Pancreas (tissue), 10 donors: ENCODE results near the gene ZNF83. TPM values are rescaled to one million over a fixed set of nuclear protein-coding genes. Genes with fewer than 3 reads are reported as not detected.
"Not testable (repeated sequence)": the region's sequence is repeated elsewhere in the genome, so short reads cannot be mapped to it uniquely, and the experiment has no call there.

ENCODE experiments used
- ATAC-seq, 4 donors: fragments of 200-7000 bp; cut with Tn5 transposase; one replicate each; pipeline versions ENCODE4 v1.8.0 to v1.9.1; 2020; ENCODE audit warnings: mild to moderate bottlenecking in 4 of 4, moderate library complexity in 4 of 4
- DNase-seq, 6 donors: peaks; one replicate each; pipeline ENCODE4 v3.0.0-alpha.2; 2020
- FAIRE-seq: peaks from 2 replicates; lab custom pipeline; 2012; peaks lifted over from hg19 to GRCh38; lab: Jason Lieb, UNC
- H3K27ac ChIP-seq, 4 donors: fragments of 200-600 bp; sonication (generic); 1 replicate in 3 of 4; 2 replicates in 1 of 4; pipeline versions ENCODE4 v1.5.0 to v1.8.0; 2020
- H3K27me3 ChIP-seq, 4 donors: fragments of 200-600 bp; one replicate each; pipeline ENCODE4 v1.8.0; 2021
- H3K36me3 ChIP-seq, 3 donors: fragments of 200-600 bp; sonication (generic) in 1 of 3; one replicate each; pipeline versions ENCODE4 v1.5.0 to v1.8.0; 2020 to 2021
- H3K4me1 ChIP-seq, 3 donors: fragments of 200-600 bp; one replicate each; pipeline ENCODE4 v1.8.0; 2021
- H3K4me3 ChIP-seq, 4 donors: fragments of 200-600 bp; sonication (generic) in 2 of 4; one replicate each; pipeline versions ENCODE4 v1.5.0 to v1.8.0; 2020 to 2021
- H3K9me3 ChIP-seq, 4 donors: fragments of 200-600 bp; one replicate each; pipeline ENCODE4 v1.8.0; 2021
- WGBS, 2 donors: extraction: QIAGEN DNeasy Blood & Tissue Kit; methylation state at CpG; one replicate each; pipeline ENCODE4 v1.1.7; 2013; 5-methylcytosine and 5-hydroxymethylcytosine counted together
- intact Hi-C, 3 donors: fragments of 100-400 bp; cut with DNase I; formaldehyde crosslinking; loops; one replicate each; pipeline versions ENCODE4 v1.11.1 to v1.14.2; 2022
- polyA plus RNA-seq, 2 donors: library from polyadenylated mRNA; stranded (reverse); fragments of 200-250 nt; gene quantifications; one replicate each; pipeline ENCODE4 v1.2.3, GENCODE V29; 2013
- total RNA-seq, 6 donors: library from RNA; stranded (reverse); fragmentation: NEBNext Ultra II Directional in 4 of 6; extraction: Animal tissue kit (Norgen Biotek cat#: 25700) in 4 of 6; gene quantifications; one replicate each; pipeline versions ENCODE4 v1.2.1 to v1.2.4, GENCODE V29; 2021 to 2023
- TF ChIP-seq, protein P1 (sequence below), 4 donors: fragments of 200-600 bp; sonication (generic) in 3 of 4; IDR thresholded peaks; one replicate each; pipeline versions ENCODE4 v1.5.0 to v1.8.0; 2021; ENCODE audit warnings: antibody characterized with exemption in 4 of 4
- donor health status: healthy with polysubstance abuse.
- donor health status: DM: no; HTN: no; CAD: no; lungs with moderate emphysema.
- donor health status: DM: no; HTN: no; CAD: no.
- donor health status: control.
- donor health status: control.
- donor health status: Bipolar disorder and iron deficiency.
- donor health status: DM: yes; HTN: yes; CAD: no.
- donor health status: DM: no; HTN: no; CAD: no.
- donor health status: DM: no; HTN: no; CAD: no.
- donor health status: DM: yes; HTN: yes; CAD: no.

The ZNF83 gene
- total and polyA plus RNA-seq, 8 donors, result 8.7 to 86.8 (median 20.3) TPM

DNA sequence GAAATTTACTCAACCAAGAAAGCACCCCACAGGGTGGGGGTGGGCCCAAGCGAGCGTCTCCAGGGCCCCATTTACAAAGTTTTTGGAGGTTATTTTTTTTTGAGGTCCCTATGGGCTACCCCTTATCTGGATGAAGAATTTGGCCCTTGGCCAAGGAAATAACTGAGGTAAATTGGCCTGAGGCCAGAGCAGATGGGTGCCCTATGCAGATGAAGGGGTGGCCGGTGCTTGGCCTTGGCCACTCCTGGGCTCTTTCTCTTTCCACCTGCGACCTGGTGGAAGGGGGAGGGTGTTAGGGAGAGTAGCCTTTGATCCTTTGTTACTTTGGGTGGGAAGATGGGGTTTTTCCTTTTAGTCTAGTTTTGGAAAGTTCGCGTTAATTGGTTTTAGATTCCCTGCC, 52.6 kb downstream of the ZNF83 start:
- TF ChIP-seq, protein P1, sequence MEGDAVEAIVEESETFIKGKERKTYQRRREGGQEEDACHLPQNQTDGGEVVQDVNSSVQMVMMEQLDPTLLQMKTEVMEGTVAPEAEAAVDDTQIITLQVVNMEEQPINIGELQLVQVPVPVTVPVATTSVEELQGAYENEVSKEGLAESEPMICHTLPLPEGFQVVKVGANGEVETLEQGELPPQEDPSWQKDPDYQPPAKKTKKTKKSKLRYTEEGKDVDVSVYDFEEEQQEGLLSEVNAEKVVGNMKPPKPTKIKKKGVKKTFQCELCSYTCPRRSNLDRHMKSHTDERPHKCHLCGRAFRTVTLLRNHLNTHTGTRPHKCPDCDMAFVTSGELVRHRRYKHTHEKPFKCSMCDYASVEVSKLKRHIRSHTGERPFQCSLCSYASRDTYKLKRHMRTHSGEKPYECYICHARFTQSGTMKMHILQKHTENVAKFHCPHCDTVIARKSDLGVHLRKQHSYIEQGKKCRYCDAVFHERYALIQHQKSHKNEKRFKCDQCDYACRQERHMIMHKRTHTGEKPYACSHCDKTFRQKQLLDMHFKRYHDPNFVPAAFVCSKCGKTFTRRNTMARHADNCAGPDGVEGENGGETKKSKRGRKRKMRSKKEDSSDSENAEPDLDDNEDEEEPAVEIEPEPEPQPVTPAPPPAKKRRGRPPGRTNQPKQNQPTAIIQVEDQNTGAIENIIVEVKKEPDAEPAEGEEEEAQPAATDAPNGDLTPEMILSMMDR (IDR thresholded peaks at IDR 0.05), result no peak
- Histone ChIP-seq H3K27ac (peak overlapping the region in 1 of 4 donors; percentile 54), H3K4me1 (no peaks in the 10 kb centered on the region), H3K36me3 (peaks cover 0 to 32% (median 16%) of the 10 kb centered on the region in 3 donors), H3K4me3 (no peak overlapping the region), H3K27me3 (no peaks in the 10 kb centered on the region), H3K9me3 (no peaks in the 10 kb centered on the region)
- ATAC-seq (peak in 2 of 4 donors; percentile 21 to 43), DNase-seq (no peak), FAIRE-seq (no peak)
- 74 to 77% methylated on average over 6 of the region's 6 CpGs for WGBS, 2 donors
- intact Hi-C loops, result no loop called here

DNA sequence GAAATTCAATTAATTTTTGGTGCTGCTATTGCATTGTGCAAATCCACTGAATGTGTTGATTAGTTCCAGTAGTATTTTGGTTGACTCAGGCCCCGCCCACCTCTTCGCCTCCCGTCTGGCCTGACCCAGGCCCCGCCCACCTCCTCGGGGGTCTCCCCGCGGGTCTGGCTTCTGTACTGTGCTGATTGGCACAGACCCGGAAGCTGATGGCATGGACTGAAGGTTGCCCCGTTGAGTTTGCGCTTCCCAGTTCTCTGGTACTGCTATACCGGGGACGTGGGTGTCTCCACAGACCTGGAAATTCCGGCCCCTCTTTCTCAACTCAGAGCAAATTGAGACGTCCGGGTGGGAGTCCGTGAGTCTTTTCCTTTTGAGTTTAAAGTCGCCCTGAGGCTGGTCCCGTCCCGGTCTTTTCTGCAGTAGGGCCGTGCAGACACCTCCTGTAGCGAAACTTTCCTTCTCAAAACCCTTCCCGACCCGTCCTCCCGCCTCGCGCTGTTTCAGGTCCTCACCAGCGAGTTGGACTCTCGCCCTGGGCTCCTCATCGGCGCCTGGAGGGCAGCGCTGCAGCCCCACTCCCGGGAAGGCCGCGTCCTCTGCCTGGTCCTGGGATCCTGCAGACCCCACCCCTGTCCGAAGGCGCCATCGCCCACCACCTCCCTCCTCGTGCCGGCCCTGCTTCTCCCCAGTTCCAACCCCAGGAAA, 53.3 kb downstream of the ZNF83 start:
- TF ChIP-seq, protein P1 (IDR thresholded peaks at IDR 0.05), result no peak
- H3K4me3 ChIP-seq, result no peak overlapping the region
- intact Hi-C loops, result no loop called here
- no peaks in the 10 kb centered on the region for H3K9me3 ChIP-seq
- no peak for DNase-seq
- H3K27ac ChIP-seq, result peak overlapping the region in 1 of 4 donors; percentile 54
- H3K36me3 ChIP-seq, result peaks cover 0 to 35% (median 20%) of the 10 kb centered on the region in 3 donors
- no peak for FAIRE-seq
- no peaks in the 10 kb centered on the region for H3K27me3 ChIP-seq
- WGBS, 2 donors, result 26 to 44% methylated on average over 39 of the region's 39 CpGs
- ATAC-seq, result peak in 2 of 4 donors; percentile 67 to 88
- no peaks in the 10 kb centered on the region for H3K4me1 ChIP-seq

DNA sequence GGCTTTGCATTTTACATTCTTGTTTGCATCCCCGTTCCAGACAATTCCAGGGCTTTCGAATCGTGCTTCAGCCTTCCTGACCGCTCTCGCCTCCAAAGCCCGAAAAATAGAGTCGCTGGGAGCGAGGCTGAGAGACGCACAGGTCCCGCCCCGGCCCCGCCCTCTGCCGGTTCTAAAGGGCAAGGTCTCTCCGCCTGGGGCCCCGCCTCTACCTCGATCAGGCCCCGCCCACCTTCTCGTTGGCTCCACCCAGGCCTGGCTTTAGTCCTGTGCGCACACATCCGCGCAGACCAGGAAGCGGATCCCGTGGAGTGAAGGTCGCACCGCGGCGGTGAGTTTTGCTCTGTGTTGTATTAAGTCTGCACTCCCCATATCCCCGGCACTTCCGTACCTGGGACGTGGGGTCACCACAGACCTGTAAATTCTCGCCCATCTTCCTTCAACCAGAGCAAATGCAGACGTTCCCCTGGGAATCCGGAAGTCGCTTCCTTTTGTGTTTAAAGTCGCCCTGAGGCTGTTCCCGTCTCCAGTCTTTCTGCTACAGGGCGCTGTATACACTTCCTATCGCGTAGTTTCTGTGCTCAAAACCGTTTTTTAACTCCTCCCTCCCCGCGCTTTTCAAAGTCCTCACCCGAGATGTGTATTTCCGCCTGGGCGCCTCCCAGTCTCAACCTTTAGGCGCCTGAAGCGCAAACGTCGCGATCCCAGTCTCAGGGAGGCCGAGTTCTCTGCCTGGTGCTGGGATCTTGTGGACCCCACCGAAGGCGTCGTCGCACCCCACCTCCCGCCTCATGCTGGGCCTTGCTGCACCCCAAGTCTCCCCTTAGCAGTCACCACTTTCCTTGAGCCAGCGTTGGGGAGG, 67.9 kb downstream of the ZNF83 start, which contains the start of gene ZNF701:
Gene ZNF701 (plus strand): TSS at position 288 of the 862 bp plus-strand sequence. CDS start 3,861 bp downstream, outside the sequence.
- Histone ChIP-seq H3K36me3 (no peaks in the 10 kb centered on the region), H3K27ac (peak within 1 kb of the TSS; percentile 64 to 78 (median 68)), H3K4me1 (no peaks in the 10 kb centered on the region), H3K9me3 (no peaks in the 10 kb centered on the region), H3K4me3 (peak within 1 kb of the TSS; percentile 53 to 80 (median 62)), H3K27me3 (no peaks in the 10 kb centered on the region)
- peak; percentile 87 to 98 (median 96) for DNase-seq
- peak; percentile 99 to 100 (median 100) for ATAC-seq
- intact Hi-C loops, result loop anchor here in 1 of 3 donors (5.0 kb wide), 1 partner anchor 478 kb away; no protein-coding TSS in a partner anchor
- WGBS, 2 donors, result 1% methylated on average over 57 of the region's 57 CpGs
- FAIRE-seq, result no peak
- TF ChIP-seq, protein P1 (IDR thresholded peaks at IDR 0.05), result peak in 3 of 4 donors; percentile 9 to 32 (median 17)

DNA sequence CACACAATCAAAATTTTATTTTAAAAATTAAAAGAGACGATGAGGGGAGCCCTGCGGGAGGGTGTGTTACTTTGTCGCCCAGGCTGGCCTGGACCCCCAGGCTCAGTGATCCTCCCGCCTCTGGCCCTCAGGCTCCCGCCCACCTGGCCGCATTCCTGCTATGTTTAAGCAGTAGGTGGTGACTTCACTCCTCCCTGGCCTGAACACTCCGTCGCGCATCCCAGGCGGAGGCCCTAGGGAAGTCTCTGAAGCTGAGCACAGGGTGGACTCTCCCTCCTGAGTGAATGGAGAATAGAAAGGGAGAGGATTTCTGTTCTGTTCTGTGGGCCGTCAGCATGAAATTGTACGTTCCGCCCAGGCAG, 68.5 kb downstream of the ZNF83 start:
- FAIRE-seq, H3K4me1 ChIP-seq, H3K27me3 ChIP-seq, intact Hi-C loops, H3K36me3 ChIP-seq, H3K9me3 ChIP-seq: not testable (repeated sequence)
- WGBS, 2 donors, result 3 to 7% methylated on average over 13 of the region's 13 CpGs
- ATAC-seq, result peak; percentile 18 to 40 (median 32)
- peak; percentile 22 to 67 (median 46) for DNase-seq
- H3K27ac ChIP-seq, result peak overlapping the region; percentile 53 to 72 (median 64)
- peak overlapping the region in 3 of 4 donors; percentile 53 to 80 (median 67) for H3K4me3 ChIP-seq

DNA sequence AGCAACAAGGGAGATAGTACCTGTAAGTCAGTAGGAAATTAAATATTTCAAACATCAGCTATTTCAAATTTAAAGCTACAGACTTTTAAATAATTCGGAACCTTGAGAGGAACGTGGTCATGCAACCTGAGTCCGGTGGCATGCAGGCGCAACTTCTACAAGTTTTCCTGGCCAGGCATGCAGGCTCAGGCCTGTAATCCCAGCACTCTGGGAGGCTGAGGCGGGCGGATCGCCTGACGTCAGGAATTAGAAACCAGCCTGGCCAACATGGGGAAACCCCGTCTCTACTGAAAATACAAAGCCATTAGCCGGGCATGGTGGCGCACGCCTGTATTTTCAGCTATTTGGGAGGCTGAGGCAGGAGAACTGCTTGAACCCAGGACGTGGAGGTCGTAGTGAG, 70.2 kb downstream of the ZNF83 start:
- DNase-seq, result no peak
- no peaks in the 10 kb centered on the region for H3K9me3 ChIP-seq
- TF ChIP-seq, protein P1 (IDR thresholded peaks at IDR 0.05), result no peak
- intact Hi-C loops, result no loop called here
- peaks cover 0 to 6% (median 0%) of the 10 kb centered on the region in 3 donors for H3K36me3 ChIP-seq
- no peaks in the 10 kb centered on the region for H3K27me3 ChIP-seq
- no peaks in the 10 kb centered on the region for H3K4me1 ChIP-seq
- H3K27ac ChIP-seq, result no peak overlapping the region
- H3K4me3 ChIP-seq, result no peak overlapping the region
- FAIRE-seq, result no peak
- ATAC-seq, result no peak
- WGBS, 2 donors, result 98 to 99% methylated on average over 14 of the region's 14 CpGs
